HL-60 (cell line): ENCODE data around the gene ROS1.

ENCODE experiments used
- GABPA ChIP-seq: IDR thresholded peaks from 2 replicates; pipeline ENCODE4 v1.6.1; 2012; ENCODE audit warnings: low read depth
- POLR2AphosphoS5 ChIP-seq: IDR thresholded peaks from 2 replicates; pipeline ENCODE4 v1.6.1; 2012; ENCODE audit warnings: low read depth
- TF ChIP-seq, protein P1 (sequence below): IDR thresholded peaks from one replicate; pipeline ENCODE4 v1.5.1; 2011; ENCODE audit warnings: low read length, control low read depth, inconsistent platforms; ENCODE audit not compliant: insufficient read depth

DNA sequence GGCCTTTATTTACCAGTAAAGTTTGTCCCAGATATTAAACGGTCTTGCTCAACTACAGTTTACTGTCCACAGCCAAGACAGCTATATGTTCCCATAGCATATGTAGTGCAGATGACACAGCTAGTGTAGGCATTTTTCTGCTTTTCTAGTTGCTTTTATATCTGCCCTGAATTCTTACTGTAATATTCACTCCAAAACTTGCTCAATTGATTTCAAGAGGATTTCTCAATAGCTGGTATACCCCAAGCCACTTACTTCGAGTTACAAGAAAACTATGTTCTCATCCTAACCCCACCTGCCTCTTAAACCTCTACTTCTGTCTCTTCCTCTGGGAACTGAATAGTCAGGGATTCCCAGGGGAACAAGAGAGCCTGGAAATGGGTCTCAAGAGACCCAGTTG is 18.9 kb upstream of the ROS1 start:
- TF ChIP-seq POLR2AphosphoS5 (no peak), GABPA (no peak)
- TF ChIP-seq, protein P1, sequence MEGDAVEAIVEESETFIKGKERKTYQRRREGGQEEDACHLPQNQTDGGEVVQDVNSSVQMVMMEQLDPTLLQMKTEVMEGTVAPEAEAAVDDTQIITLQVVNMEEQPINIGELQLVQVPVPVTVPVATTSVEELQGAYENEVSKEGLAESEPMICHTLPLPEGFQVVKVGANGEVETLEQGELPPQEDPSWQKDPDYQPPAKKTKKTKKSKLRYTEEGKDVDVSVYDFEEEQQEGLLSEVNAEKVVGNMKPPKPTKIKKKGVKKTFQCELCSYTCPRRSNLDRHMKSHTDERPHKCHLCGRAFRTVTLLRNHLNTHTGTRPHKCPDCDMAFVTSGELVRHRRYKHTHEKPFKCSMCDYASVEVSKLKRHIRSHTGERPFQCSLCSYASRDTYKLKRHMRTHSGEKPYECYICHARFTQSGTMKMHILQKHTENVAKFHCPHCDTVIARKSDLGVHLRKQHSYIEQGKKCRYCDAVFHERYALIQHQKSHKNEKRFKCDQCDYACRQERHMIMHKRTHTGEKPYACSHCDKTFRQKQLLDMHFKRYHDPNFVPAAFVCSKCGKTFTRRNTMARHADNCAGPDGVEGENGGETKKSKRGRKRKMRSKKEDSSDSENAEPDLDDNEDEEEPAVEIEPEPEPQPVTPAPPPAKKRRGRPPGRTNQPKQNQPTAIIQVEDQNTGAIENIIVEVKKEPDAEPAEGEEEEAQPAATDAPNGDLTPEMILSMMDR, result no peak
